Measurements from ENCODE around the gene CTAGE8.
"Not testable (repeated sequence)": the region's sequence is repeated elsewhere in the genome, so short reads cannot be mapped to it uniquely, and the experiment has no call there.

Gene CTAGE8, protein sequence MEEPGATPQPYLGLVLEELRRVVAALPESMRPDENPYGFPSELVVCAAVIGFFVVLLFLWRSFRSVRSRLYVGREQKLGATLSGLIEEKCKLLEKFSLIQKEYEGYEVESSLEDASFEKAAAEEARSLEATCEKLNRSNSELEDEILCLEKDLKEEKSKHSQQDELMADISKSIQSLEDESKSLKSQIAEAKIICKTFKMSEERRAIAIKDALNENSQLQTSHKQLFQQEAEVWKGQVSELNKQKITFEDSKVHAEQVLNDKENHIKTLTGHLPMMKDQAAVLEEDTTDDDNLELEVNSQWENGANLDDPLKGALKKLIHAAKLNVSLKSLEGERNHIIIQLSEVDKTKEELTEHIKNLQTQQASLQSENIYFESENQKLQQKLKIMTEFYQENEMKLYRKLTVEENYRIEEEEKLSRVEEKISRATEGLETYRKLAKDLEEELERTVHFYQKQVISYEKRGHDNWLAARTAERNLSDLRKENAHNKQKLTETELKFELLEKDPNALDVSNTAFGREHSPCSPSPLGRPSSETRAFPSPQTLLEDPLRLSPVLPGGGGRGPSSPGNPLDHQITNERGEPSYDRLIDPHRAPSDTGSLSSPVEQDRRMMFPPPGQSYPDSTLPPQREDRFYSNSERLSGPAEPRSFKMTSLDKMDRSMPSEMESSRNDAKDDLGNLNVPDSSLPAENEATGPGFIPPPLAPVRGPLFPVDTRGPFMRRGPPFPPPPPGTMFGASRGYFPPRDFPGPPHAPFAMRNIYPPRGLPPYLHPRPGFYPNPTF

DNA sequence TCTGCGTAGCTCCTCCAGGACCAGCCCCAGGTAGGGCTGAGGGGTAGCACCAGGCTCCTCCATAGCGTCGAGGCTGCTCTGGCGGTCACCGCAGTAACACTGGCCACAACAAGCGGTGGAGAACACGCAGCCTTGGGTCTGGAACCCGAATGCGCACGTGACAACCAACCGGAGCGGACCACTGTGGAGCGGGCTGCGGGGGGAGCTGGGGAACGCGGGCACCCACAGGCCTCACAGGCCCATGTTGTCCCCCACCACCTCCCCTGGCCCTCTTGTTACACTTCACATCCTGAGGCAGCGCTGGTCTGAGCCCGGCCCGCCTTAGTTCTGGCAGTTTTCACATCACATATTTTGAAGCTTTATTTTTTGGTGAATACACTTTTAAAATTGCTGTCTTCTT is at the start of gene CTAGE8:
Gene CTAGE8 (minus strand): TSS at position 101 of the 400 bp plus-strand sequence. CDS start 38 bp downstream, at position 63.
- DNase-seq, result not testable (repeated sequence)

- not testable (repeated sequence) for DNase-seq
These were observed 48.4 kb upstream of the CTAGE8 start for GRCh38 chr7:144317537-144317936.

DNA sequence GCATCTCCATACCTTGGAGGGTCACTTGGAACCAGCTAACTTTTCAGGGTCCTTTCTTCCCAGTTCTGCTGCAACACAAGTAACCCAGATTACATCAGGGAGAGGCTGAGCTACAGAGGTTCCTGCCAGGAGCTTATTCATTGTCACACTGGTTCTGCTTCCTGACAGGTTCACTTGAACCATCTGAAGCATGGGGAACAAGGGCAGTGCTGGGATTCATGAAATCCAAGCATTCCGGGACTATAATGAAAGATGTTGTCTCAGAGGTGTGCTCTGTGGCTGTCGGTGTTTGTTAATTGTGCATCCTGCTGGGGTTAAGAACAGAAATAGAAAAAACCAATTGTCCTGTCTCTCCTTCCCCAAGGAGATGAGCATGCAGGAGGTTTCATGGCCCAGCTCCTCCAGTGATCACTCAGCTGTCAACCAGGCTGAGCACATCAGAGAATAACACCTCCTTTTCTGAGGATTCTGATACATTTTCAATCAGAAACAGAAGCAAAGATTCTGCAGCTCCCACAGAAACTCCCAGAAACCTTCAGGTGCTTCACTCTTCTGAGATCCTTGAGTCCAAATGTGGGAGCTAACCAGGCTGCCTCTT is 42.9 kb upstream of the CTAGE8 start, which contains the start of gene OR2A1:
Gene OR2A1 (plus strand): TSS at position 548 of the 598 bp plus-strand sequence. CDS start 5,706 bp downstream, outside the sequence.
- DNase-seq, result not testable (repeated sequence)

GRCh38 chr7:144311218-144311617 is 42.1 kb upstream of the CTAGE8 start:
- not testable (repeated sequence) for DNase-seq

GRCh38 chr7:144309702-144310101 is 40.6 kb upstream of the CTAGE8 start:
- DNase-seq, result not testable (repeated sequence)

GRCh38 chr7:144305156-144305555 is 36.1 kb upstream of the CTAGE8 start:
- not testable (repeated sequence) for DNase-seq

DNA sequence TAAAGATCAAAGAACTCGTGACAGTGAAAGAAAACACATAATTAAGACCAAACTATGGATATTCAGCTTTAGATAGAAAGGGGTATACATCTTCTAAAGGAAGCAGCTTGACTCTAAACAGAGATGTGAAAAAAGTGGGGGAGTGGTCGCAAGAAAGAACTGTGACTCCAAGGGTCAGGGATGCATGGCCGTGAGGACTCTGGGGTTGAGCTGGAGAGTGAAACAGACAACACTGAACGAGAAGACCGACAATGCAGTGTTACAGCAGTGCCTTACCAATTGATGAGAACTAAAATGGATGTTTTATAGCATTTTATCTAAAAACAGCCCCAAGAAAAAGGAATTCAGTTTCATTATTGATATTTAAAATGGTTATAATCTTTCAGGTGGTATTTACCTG is 34.5 kb upstream of the CTAGE8 start:
- not testable (repeated sequence) for DNase-seq

DNA sequence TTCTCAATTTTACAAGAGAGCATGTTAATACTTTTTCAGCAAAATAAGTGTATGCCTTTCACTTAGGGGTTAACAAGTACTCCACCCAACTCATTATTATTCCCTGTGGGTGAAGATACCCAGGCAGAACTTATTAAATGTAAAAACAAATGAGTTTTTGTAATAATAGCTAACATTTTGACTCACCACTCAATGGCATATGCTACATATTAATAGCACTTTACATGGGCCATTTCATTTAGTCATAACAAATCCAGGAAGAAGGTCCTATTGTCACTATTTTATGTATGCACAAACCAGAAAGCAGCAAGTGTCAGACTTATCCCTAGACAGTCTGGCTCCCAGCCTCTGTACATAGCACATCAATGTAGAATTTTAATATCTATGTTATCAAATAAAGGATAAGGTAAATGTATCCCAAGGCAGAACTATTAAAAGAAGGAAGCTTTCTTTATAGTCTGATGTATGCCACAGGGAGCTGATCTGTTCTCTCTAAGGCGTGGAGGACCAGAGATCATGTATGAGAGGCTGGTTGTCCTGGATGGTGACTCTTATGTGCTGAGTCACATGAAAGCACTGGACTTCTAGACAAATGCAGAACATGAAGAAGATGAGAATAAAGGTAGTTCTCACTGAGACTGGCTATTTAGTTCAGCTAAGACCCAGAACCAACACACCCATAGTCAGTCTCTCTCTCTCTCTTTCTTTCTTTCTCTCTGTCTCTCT is 33.7 kb upstream of the CTAGE8 start:
- DNase-seq, result not testable (repeated sequence)

GRCh38 chr7:144293794-144294499 is 24.9 kb upstream of the CTAGE8 start:
- DNase-seq, result not testable (repeated sequence)

- not testable (repeated sequence) for DNase-seq
These were observed 23.5 kb upstream of the CTAGE8 start for GRCh38 chr7:144292384-144293161.

- not testable (repeated sequence) for DNase-seq
These were observed 22.5 kb upstream of the CTAGE8 start for GRCh38 chr7:144291607-144292006.

DNA sequence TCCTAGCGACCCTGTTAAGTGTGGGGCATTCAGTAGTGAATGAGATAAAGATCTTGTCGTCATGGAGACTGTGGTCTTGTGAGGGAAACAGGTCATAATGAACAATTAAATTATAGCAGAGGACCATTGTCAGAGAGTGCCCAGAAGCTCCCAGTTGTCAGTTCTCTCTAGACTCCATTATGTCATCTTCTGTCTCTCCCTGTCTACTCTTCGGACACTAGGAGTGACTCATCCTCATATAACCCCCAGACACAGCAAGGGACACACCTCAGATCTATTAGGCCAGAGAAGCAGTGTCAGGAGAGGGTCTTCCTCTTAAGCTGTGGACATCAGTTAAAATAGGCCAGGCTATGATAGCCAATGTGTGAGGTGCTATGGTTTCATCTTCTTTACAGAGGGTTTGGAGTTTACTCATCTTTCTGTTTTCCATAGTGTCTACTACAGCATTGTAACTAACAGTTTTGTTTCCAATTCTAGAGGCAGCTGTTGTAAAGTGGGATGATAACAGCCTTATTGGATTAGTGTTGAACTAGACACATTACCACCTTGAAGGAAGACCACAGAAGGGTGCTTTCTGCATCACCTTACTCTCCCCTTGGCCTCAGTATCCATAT is 18.2 kb upstream of the CTAGE8 start:
- DNase-seq, result not testable (repeated sequence)

- not testable (repeated sequence) for DNase-seq
These were observed 14.6 kb upstream of the CTAGE8 start for GRCh38 chr7:144283716-144284115.

- not testable (repeated sequence) for DNase-seq
These were observed 13.4 kb upstream of the CTAGE8 start for GRCh38 chr7:144282490-144282889.

DNA sequence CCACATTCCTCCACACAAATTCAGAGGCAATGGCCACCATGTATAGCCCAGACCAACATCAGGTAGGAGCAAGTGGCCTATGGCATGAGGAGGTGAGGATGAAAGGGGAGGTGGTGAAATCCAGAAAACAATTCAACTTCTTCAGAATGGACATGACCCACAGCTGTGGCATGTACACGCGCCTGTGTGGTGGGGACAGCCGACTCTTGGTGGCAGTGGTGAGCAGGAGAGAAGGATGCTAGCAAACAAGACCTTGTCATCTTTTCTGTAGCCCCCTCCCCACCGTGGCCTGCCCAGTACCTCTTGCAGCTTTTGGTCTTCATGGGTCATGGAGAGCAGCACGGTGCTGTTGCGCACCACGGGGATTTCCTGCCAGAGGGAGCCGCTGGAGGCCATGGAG is 12.9 kb upstream of the CTAGE8 start:
- DNase-seq, result not testable (repeated sequence)

DNA sequence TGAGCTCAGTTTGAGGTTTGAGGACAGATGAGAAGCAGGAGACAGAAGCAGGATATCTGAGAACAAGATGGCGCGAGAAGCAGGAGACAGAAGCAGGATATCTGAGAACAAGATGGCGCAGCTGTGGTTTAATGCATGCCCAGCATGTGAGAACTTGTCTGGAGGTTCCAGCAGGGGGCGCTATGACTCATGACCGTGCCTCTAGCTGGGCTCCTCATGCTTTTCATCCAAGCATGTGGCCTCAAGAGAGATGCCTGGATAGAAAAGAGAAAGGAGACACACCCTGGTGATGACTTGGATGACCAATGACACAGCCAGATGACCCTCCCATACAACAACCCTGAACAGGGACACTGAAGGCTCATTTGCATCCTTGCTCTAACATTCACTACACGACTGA is 10.9 kb upstream of the CTAGE8 start:
- not testable (repeated sequence) for DNase-seq

DNA sequence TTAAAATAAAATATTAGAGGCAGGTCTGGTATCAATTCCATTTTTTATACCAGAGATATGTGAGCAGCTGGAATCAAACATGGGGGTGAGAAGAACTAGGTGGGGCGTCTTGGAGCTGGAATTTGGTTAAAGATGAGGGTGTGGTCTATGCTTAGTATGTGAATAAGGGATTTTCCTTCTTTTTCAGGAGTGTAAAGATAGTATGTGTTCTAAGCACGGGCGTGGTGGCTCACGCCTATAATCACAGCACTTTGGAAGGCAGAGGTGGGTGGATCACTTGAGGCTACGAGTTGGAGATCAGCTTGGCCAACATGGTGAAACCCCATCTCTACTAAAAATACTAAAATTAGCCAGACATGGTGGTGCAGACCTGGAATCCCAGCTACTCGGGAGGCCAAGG is 6.2 kb upstream of the CTAGE8 start:
- DNase-seq, result not testable (repeated sequence)

- DNase-seq, result not testable (repeated sequence)
These were observed 4.4 kb downstream of the CTAGE8 start, which contains the start of gene OR2A7 for GRCh38 chr7:144264692-144265091. Gene OR2A7, minus strand, starts transcription at chr7:144264792. Its CDS starts 5,164 bp downstream, at chr7:144259628.

GRCh38 chr7:144262128-144262527 is 7.0 kb downstream of the CTAGE8 start:
- not testable (repeated sequence) for DNase-seq

DNA sequence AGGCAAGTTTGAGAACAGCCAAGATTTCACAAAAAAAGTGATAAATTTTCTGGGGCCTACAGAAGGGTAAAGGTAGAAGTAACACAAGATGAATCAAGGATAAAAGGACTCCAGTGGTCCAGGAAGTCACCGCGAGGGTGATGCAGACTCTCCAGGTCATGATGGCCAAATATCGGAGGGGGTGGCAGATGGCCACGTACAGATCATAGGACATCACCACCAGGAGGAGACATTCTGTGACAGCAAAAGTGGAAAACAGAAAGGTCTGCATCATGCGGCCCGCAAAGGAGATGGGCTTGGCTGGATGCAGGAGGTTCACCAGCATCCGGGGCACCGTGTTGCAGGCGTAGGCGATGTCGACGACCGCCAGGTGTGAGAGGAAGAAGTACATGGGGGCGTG is 10.0 kb downstream of the CTAGE8 start:
- not testable (repeated sequence) for DNase-seq

Data from activated CD4-positive, CD25-positive, alpha-beta regulatory T cell treated with anti-CD3 and anti-CD28 coated beads, Interleukin-2, amount 50 U/mL, for 72 hours (primary cell).